Astrocyte (in vitro differentiated cells and primary cell): ENCODE results near the gene KCNMB2. TPM values are rescaled to one million over a fixed set of nuclear protein-coding genes. Genes with fewer than 3 reads are reported as not detected.

Source experiments
- DNase-seq: peaks from one replicate; pipeline ENCODE4 v3.0.0-alpha.2; 2010; ENCODE audit warnings: low read depth
- FAIRE-seq: peaks from 2 replicates; lab custom pipeline; 2011; peaks lifted over from hg19 to GRCh38; lab: Jason Lieb, UNC
- H2AFZ ChIP-seq: 2 replicates; pipeline ENCODE4 v1.6.0; 2012; ENCODE audit warnings: low read depth, low read length, inconsistent platforms
- H3K27ac ChIP-seq: 2 replicates; pipeline ENCODE4 v1.5.1; 2011; ENCODE audit warnings: low read depth, low read length, inconsistent platforms
- H3K27me3 ChIP-seq: 2 replicates; pipeline ENCODE4 v1.6.0; 2011; ENCODE audit warnings: low read length, inconsistent platforms; ENCODE audit not compliant: insufficient read depth
- H3K36me3 ChIP-seq: 2 replicates; pipeline ENCODE4 v1.5.1; 2011; ENCODE audit warnings: low read length, inconsistent platforms; ENCODE audit not compliant: insufficient read depth
- H3K4me1 ChIP-seq: 2 replicates; pipeline ENCODE4 v1.5.1; 2011; ENCODE audit warnings: low read length, inconsistent platforms; ENCODE audit not compliant: insufficient read depth
- H3K4me2 ChIP-seq: 2 replicates; pipeline ENCODE4 v1.6.0; 2012; ENCODE audit warnings: low read length, inconsistent platforms
- H3K4me3 ChIP-seq: 2 replicates; pipeline ENCODE4 v1.5.1; 2011; ENCODE audit warnings: low read depth, mild to moderate bottlenecking, low read length, inconsistent platforms; ENCODE audit not compliant: insufficient read depth
- H3K79me2 ChIP-seq: 2 replicates; pipeline ENCODE4 v1.6.0; 2012; ENCODE audit warnings: mild to moderate bottlenecking, low read length, inconsistent platforms; ENCODE audit not compliant: insufficient read depth
- H3K9ac ChIP-seq: 2 replicates; pipeline ENCODE4 v1.6.0; 2012; ENCODE audit warnings: mild to moderate bottlenecking, low read length, inconsistent platforms
- H3K9me3 ChIP-seq: 2 replicates; pipeline ENCODE4 v1.5.1; 2012; ENCODE audit warnings: low read depth, mild to moderate bottlenecking, low read length, inconsistent platforms; ENCODE audit not compliant: insufficient read depth
- H4K20me1 ChIP-seq: 2 replicates; pipeline ENCODE4 v1.6.0; 2012; ENCODE audit warnings: low read length, inconsistent platforms; ENCODE audit not compliant: insufficient read depth
- H3K27ac Mint-ChIP-seq: one replicate; pipeline ENCODE4 v1.8.0; 2021; ENCODE audit warnings: mild to moderate bottlenecking, mixed read lengths; ENCODE audit not compliant: unreplicated experiment
- H3K27me3 Mint-ChIP-seq: one replicate; pipeline ENCODE4 v1.8.0; 2021; ENCODE audit warnings: low read depth, mixed read lengths; ENCODE audit not compliant: unreplicated experiment
- H3K36me3 Mint-ChIP-seq: one replicate; pipeline ENCODE4 v1.8.0; 2021; ENCODE audit warnings: low read depth, mixed read lengths; ENCODE audit not compliant: unreplicated experiment
- H3K4me1 Mint-ChIP-seq: one replicate; pipeline ENCODE4 v1.8.0; 2021; ENCODE audit warnings: low read depth, mixed read lengths; ENCODE audit not compliant: unreplicated experiment
- H3K4me3 Mint-ChIP-seq: one replicate; pipeline ENCODE4 v1.8.0; 2021; ENCODE audit warnings: mild to moderate bottlenecking, moderate library complexity, mixed read lengths; ENCODE audit not compliant: unreplicated experiment
- H3K9me3 Mint-ChIP-seq: one replicate; pipeline ENCODE4 v1.8.0; 2021; ENCODE audit warnings: mild to moderate bottlenecking, mixed read lengths; ENCODE audit not compliant: unreplicated experiment
- CTCF ChIP-seq: IDR thresholded peaks from 2 replicates; pipeline ENCODE4 v1.5.1; 2011; ENCODE audit warnings: low read depth, mild to moderate bottlenecking, inconsistent platforms, low read length, moderate library complexity; ENCODE audit not compliant: insufficient read depth
- EZH2 ChIP-seq: IDR thresholded peaks from 2 replicates; pipeline ENCODE4 v1.6.1; 2012; ENCODE audit warnings: mild to moderate bottlenecking, low read length, inconsistent platforms; ENCODE audit not compliant: insufficient read depth
- total RNA-seq: library from RNA; stranded (reverse); gene quantifications from 2 replicates; pipeline ENCODE4 v1.2.1, GENCODE V29; 2021

Gene KCNMB2
- total RNA-seq, 1 donor from 2014 or later, result not detected

GRCh38 chr3:178496911-178497310, 39.3 kb upstream of the KCNMB2 start:
- Histone ChIP-seq H4K20me1 (no peaks in the 10 kb centered on the region), H3K36me3 (no peaks in the 10 kb centered on the region), H3K4me2 (no peak overlapping the region), H3K4me1 (no peaks in the 10 kb centered on the region), H3K79me2 (no peaks in the 10 kb centered on the region), H3K4me3 (no peak overlapping the region), H3K9me3 (no peaks in the 10 kb centered on the region), H3K27me3 (no peaks in the 10 kb centered on the region), H3K27ac (no peak overlapping the region), H3K9ac (no peak overlapping the region), H2AFZ (no peak overlapping the region)
- DNase-seq (no peak), FAIRE-seq (no peak)
- Mint-ChIP-seq H3K4me1 (no peaks in the 10 kb centered on the region), H3K9me3 (peaks cover 6% of the 10 kb centered on the region), H3K36me3 (no peaks in the 10 kb centered on the region), H3K27me3 (no peaks in the 10 kb centered on the region), H3K4me3 (no peak overlapping the region), H3K27ac (no peak overlapping the region)
- TF ChIP-seq CTCF, result no peak

- Histone ChIP-seq H4K20me1 (no peaks in the 10 kb centered on the region), H3K27ac (no peak overlapping the region), H3K4me1 (no peaks in the 10 kb centered on the region), H2AFZ (no peak overlapping the region), H3K9ac (no peak overlapping the region), H3K79me2 (no peaks in the 10 kb centered on the region), H3K9me3 (no peaks in the 10 kb centered on the region), H3K4me3 (no peak overlapping the region), H3K27me3 (no peaks in the 10 kb centered on the region), H3K4me2 (no peak overlapping the region), H3K36me3 (no peaks in the 10 kb centered on the region)
- no peaks in the 10 kb centered on the region for H3K36me3 Mint-ChIP-seq
- TF ChIP-seq CTCF, result no peak
- no peak for TF ChIP-seq EZH2
- H3K4me1 Mint-ChIP-seq, result no peaks in the 10 kb centered on the region
- H3K4me3 Mint-ChIP-seq, result no peak overlapping the region
- peaks cover 4% of the 10 kb centered on the region for H3K9me3 Mint-ChIP-seq
- DNase-seq (no peak), FAIRE-seq (no peak)
- H3K27me3 Mint-ChIP-seq, result no peaks in the 10 kb centered on the region
- H3K27ac Mint-ChIP-seq, result no peak overlapping the region
These were observed 37.4 kb upstream of the KCNMB2 start for GRCh38 chr3:178498871-178499270.

- Mint-ChIP-seq H3K4me3 (no peak overlapping the region), H3K9me3 (peaks cover 2% of the 10 kb centered on the region), H3K36me3 (no peaks in the 10 kb centered on the region), H3K4me1 (no peaks in the 10 kb centered on the region), H3K27ac (no peak overlapping the region), H3K27me3 (no peaks in the 10 kb centered on the region)
- Histone ChIP-seq H3K4me1 (no peaks in the 10 kb centered on the region), H2AFZ (no peak overlapping the region), H3K9ac (no peak overlapping the region), H4K20me1 (no peaks in the 10 kb centered on the region), H3K4me2 (no peak overlapping the region), H3K27me3 (no peaks in the 10 kb centered on the region), H3K36me3 (no peaks in the 10 kb centered on the region), H3K4me3 (no peak overlapping the region), H3K9me3 (no peaks in the 10 kb centered on the region), H3K79me2 (no peaks in the 10 kb centered on the region), H3K27ac (no peak overlapping the region)
- TF ChIP-seq CTCF (no peak), EZH2 (no peak)
- FAIRE-seq (no peak), DNase-seq (peak; percentile 55)
These were observed 35.6 kb upstream of the KCNMB2 start for GRCh38 chr3:178500631-178501030.
